ENCODE measurements around the gene MIA3. TPM values are rescaled to one million over a fixed set of nuclear protein-coding genes. Genes with fewer than 3 reads are reported as not detected.

Gene MIA3
- total and polyA plus RNA-seq, 9 of the 15 experiments (the other 6 are each of a cell fraction or from before 2014, with no cell fraction given) = 21.6 to 89.4 (median 40.8) TPM

DNA sequence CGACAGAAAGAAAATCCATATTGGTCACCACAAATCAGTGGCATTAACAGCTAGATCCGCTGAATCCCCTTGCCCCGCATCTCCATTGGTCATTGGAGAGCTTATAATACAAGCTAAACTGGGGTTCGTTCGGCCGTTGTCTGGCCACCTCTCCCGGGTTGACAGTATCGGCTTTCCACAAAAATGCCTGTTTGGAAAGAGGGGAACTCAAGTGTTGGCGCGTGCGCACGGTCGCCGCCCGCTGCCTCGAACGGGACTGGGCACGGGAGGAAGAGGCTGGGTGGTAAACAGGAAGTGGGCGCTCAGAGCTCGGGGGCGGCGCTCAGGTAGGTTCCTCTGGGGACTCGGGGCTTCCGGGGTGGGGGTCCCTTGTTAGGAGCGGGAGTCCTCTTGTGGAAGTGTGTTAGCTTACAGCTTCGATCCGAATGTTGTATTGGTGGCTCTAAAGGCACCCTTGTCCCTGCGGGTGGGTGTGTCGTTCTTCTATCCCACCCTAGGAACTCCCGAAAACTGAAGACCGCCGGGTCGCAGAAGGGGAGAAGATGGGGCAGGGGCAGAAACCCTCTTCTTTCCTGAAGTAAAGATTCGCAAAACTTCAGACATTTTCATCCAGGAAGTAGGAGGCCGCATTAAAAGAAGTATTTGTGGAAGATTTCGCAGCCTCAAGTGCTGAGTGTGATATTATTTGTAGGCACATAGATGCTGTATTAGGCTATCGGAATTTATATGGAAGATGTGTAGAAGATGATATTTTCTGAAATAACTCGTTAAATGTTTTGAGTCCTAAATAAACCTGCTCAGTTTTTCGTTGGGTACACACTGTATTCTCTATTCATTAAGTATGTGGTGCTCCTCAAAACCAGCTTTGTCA lies 95.4 kb downstream of the MIA3 start (continued):
- no peak for TF ChIP-seq FUS (optimal IDR thresholded peaks at IDR 0.05; ENCODE audit: low read depth, low read length)
- TF ChIP-seq, protein P1, sequence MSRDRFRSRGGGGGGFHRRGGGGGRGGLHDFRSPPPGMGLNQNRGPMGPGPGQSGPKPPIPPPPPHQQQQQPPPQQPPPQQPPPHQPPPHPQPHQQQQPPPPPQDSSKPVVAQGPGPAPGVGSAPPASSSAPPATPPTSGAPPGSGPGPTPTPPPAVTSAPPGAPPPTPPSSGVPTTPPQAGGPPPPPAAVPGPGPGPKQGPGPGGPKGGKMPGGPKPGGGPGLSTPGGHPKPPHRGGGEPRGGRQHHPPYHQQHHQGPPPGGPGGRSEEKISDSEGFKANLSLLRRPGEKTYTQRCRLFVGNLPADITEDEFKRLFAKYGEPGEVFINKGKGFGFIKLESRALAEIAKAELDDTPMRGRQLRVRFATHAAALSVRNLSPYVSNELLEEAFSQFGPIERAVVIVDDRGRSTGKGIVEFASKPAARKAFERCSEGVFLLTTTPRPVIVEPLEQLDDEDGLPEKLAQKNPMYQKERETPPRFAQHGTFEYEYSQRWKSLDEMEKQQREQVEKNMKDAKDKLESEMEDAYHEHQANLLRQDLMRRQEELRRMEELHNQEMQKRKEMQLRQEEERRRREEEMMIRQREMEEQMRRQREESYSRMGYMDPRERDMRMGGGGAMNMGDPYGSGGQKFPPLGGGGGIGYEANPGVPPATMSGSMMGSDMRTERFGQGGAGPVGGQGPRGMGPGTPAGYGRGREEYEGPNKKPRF (IDR thresholded peaks at IDR 0.05; ENCODE audit: low read depth, low read length) = no peak
- TF ChIP-seq, protein P2, sequence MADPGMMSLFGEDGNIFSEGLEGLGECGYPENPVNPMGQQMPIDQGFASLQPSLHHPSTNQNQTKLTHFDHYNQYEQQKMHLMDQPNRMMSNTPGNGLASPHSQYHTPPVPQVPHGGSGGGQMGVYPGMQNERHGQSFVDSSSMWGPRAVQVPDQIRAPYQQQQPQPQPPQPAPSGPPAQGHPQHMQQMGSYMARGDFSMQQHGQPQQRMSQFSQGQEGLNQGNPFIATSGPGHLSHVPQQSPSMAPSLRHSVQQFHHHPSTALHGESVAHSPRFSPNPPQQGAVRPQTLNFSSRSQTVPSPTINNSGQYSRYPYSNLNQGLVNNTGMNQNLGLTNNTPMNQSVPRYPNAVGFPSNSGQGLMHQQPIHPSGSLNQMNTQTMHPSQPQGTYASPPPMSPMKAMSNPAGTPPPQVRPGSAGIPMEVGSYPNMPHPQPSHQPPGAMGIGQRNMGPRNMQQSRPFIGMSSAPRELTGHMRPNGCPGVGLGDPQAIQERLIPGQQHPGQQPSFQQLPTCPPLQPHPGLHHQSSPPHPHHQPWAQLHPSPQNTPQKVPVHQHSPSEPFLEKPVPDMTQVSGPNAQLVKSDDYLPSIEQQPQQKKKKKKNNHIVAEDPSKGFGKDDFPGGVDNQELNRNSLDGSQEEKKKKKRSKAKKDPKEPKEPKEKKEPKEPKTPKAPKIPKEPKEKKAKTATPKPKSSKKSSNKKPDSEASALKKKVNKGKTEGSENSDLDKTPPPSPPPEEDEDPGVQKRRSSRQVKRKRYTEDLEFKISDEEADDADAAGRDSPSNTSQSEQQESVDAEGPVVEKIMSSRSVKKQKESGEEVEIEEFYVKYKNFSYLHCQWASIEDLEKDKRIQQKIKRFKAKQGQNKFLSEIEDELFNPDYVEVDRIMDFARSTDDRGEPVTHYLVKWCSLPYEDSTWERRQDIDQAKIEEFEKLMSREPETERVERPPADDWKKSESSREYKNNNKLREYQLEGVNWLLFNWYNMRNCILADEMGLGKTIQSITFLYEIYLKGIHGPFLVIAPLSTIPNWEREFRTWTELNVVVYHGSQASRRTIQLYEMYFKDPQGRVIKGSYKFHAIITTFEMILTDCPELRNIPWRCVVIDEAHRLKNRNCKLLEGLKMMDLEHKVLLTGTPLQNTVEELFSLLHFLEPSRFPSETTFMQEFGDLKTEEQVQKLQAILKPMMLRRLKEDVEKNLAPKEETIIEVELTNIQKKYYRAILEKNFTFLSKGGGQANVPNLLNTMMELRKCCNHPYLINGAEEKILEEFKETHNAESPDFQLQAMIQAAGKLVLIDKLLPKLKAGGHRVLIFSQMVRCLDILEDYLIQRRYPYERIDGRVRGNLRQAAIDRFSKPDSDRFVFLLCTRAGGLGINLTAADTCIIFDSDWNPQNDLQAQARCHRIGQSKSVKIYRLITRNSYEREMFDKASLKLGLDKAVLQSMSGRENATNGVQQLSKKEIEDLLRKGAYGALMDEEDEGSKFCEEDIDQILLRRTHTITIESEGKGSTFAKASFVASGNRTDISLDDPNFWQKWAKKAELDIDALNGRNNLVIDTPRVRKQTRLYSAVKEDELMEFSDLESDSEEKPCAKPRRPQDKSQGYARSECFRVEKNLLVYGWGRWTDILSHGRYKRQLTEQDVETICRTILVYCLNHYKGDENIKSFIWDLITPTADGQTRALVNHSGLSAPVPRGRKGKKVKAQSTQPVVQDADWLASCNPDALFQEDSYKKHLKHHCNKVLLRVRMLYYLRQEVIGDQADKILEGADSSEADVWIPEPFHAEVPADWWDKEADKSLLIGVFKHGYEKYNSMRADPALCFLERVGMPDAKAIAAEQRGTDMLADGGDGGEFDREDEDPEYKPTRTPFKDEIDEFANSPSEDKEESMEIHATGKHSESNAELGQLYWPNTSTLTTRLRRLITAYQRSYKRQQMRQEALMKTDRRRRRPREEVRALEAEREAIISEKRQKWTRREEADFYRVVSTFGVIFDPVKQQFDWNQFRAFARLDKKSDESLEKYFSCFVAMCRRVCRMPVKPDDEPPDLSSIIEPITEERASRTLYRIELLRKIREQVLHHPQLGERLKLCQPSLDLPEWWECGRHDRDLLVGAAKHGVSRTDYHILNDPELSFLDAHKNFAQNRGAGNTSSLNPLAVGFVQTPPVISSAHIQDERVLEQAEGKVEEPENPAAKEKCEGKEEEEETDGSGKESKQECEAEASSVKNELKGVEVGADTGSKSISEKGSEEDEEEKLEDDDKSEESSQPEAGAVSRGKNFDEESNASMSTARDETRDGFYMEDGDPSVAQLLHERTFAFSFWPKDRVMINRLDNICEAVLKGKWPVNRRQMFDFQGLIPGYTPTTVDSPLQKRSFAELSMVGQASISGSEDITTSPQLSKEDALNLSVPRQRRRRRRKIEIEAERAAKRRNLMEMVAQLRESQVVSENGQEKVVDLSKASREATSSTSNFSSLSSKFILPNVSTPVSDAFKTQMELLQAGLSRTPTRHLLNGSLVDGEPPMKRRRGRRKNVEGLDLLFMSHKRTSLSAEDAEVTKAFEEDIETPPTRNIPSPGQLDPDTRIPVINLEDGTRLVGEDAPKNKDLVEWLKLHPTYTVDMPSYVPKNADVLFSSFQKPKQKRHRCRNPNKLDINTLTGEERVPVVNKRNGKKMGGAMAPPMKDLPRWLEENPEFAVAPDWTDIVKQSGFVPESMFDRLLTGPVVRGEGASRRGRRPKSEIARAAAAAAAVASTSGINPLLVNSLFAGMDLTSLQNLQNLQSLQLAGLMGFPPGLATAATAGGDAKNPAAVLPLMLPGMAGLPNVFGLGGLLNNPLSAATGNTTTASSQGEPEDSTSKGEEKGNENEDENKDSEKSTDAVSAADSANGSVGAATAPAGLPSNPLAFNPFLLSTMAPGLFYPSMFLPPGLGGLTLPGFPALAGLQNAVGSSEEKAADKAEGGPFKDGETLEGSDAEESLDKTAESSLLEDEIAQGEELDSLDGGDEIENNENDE (IDR thresholded peaks at IDR 0.05; ENCODE audit: low read depth, low read length) = no peak
- TF ChIP-seq MCM3 (IDR thresholded peaks at IDR 0.05) = no peak
- TF ChIP-seq ZNF766 (CRISPR knock-in tag; conservative IDR thresholded peaks at IDR 0.05) = no peak
- TF ChIP-seq BCOR (IDR thresholded peaks at IDR 0.05) = no peak
- TF ChIP-seq SAP30 (IDR thresholded peaks at IDR 0.05; ENCODE audit: borderline replicate concordance, insufficient read depth, low read depth, low read length, poor library complexity, severe bottlenecking) = no peak
- 0 out of 2 replicates have a peak, but pooled peaks have one; percentile 72 for TF ChIP-seq THRAP3 (IDR thresholded peaks at IDR 0.05; ENCODE audit: borderline replicate concordance)
- no peak; the same call in 1 of the 2 replicates for TF ChIP-seq MAFK (IDR thresholded peaks at IDR 0.05; ENCODE audit: low read length)
- TF ChIP-seq ZBTB8A (IDR thresholded peaks at IDR 0.05; ENCODE audit: partially characterized antibody) = no peak
- TF ChIP-seq TEAD1 (CRISPR knock-in tag; IDR thresholded peaks at IDR 0.05) = no peak
- no peak for TF ChIP-seq ILK (tag; IDR thresholded peaks at IDR 0.05; ENCODE audit: borderline replicate concordance, low read depth)
- no peak for TF ChIP-seq GATA2 (CRISPR knock-in tag; IDR thresholded peaks at IDR 0.05)
